PC-3 (cell line): ENCODE measurements around the gene ATG14.

Experiments
- EZH2 ChIP-seq: fragments of 300-600 bp; sonication (generic); IDR thresholded peaks from one replicate; pipeline ENCODE4 v1.6.1; 2017; ENCODE audit warnings: antibody characterized with exemption, mild to moderate bottlenecking, low read length; ENCODE audit not compliant: unreplicated experiment
- TF ChIP-seq, protein P1 (sequence below): fragments of 300-600 bp; sonication (generic); conservative IDR thresholded peaks from 2 replicates; pipeline ENCODE4 v1.5.1; 2017; ENCODE audit warnings: antibody characterized with exemption, low read depth, mild to moderate bottlenecking, low read length

DNA sequence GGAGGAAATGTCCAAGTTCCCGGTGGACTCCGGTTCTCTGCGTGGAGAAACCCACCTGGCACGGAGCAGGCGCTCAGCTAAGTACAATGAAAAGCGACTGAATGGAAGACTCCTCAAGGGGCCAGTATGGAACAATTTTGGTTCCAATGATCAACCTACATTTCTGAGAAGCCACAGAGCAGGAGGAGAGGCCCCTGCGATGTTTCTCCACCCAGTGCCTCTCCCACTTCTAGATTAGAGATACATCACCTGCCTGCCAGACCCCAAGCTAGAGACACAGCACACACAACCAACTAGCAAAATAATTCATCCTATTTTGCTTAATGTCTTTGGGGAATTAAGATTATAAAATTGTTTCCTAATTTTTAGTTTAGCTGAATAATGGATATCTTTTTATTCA lies 38.8 kb downstream of the ATG14 start:
- TF ChIP-seq, protein P1, sequence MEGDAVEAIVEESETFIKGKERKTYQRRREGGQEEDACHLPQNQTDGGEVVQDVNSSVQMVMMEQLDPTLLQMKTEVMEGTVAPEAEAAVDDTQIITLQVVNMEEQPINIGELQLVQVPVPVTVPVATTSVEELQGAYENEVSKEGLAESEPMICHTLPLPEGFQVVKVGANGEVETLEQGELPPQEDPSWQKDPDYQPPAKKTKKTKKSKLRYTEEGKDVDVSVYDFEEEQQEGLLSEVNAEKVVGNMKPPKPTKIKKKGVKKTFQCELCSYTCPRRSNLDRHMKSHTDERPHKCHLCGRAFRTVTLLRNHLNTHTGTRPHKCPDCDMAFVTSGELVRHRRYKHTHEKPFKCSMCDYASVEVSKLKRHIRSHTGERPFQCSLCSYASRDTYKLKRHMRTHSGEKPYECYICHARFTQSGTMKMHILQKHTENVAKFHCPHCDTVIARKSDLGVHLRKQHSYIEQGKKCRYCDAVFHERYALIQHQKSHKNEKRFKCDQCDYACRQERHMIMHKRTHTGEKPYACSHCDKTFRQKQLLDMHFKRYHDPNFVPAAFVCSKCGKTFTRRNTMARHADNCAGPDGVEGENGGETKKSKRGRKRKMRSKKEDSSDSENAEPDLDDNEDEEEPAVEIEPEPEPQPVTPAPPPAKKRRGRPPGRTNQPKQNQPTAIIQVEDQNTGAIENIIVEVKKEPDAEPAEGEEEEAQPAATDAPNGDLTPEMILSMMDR = no peak
- TF ChIP-seq EZH2 = no peak
